Panc1 (cell line): Measurements from ENCODE around the gene BCL2L2. TPM values are rescaled to one million over a fixed set of nuclear protein-coding genes. Genes with fewer than 3 reads are reported as not detected.

Source experiments
- ATAC-seq: fragments of 200-7000 bp; cut with Tn5 transposase; 2 replicates; pipeline ENCODE4 v1.9.1; 2020; ENCODE audit warnings: mild to moderate bottlenecking, moderate library complexity
- BruUV-seq: library from RNA; stranded (reverse); fragments of 400-500 nt; replicated peaks from 2 replicates; lab custom pipeline; 2021; lab: Mats Ljungman, UMichigan
- CTCF ChIA-PET: fragments of 300-600 bp; sonication (Branson Sonifier 250); formaldehyde crosslinking; loops from one replicate; lab custom pipeline; 2022; ENCODE audit warnings: antibody characterized with exemption; lab: Charles Lee
- POLR2A ChIA-PET: fragments of 300-600 bp; sonication (Branson Sonifier 250); formaldehyde crosslinking; loops from one replicate; lab custom pipeline; 2022; ENCODE audit warnings: antibody characterized with exemption; lab: Charles Lee
- DNase-seq: peaks from one replicate; pipeline ENCODE4 v3.0.0-alpha.2; 2010; ENCODE audit warnings: low read depth, low spot score
- H3K27ac ChIP-seq: 2 replicates; pipeline ENCODE4 v1.5.1; 2011; ENCODE audit warnings: mild to moderate bottlenecking, low read length, inconsistent platforms
- H3K27me3 ChIP-seq: fragments of 200-500 bp; sonication (Bioruptor generic); 2 replicates; pipeline ENCODE4 v1.6.0; 2014; ENCODE audit warnings: low read length, inconsistent platforms; ENCODE audit not compliant: control insufficient read depth, insufficient read depth
- H3K36me3 ChIP-seq: fragments of 200-500 bp; sonication (Bioruptor generic); 2 replicates; pipeline ENCODE4 v1.5.1; 2014; ENCODE audit warnings: inconsistent platforms, mild to moderate bottlenecking, low read length, moderate library complexity; ENCODE audit not compliant: control insufficient read depth, insufficient read depth
- H3K4me1 ChIP-seq: 2 replicates; pipeline ENCODE4 v1.5.1; 2011; ENCODE audit warnings: inconsistent platforms, mild to moderate bottlenecking, low read length, moderate library complexity; ENCODE audit not compliant: control insufficient read depth, insufficient read depth
- H3K4me3 ChIP-seq, 2 experiments: 2 replicates each; pipeline ENCODE4 v1.5.1; 2011 to 2012; ENCODE audit warnings: low read depth in 2 of 2, low read length in 2 of 2, mild to moderate bottlenecking in 2 of 2, inconsistent platforms in 1 of 2, moderate library complexity in 1 of 2
- H3K9me3 ChIP-seq: fragments of 200-500 bp; sonication (Bioruptor generic); 2 replicates; pipeline ENCODE4 v1.5.1; 2014; ENCODE audit warnings: low read depth, mild to moderate bottlenecking, inconsistent platforms, low read length, moderate library complexity; ENCODE audit not compliant: control insufficient read depth, insufficient read depth
- SIN3A ChIP-seq: IDR thresholded peaks from 2 replicates; pipeline ENCODE4 v1.6.1; 2012; ENCODE audit warnings: low read depth, mild to moderate bottlenecking, low read length, moderate library complexity, borderline replicate concordance; ENCODE audit not compliant: insufficient read depth
- in situ Hi-C: cut with HindIII; loops from 2 replicates; pipeline ENCODE4 v1.10.0; 2016; ENCODE audit warnings: low sequenced_read_pairs, low pct_unique_long_range_greater_than_20kb
- intact Hi-C: fragments of 100-400 bp; cut with micrococcal nuclease; formaldehyde crosslinking; loops from one replicate; pipeline ENCODE4 v1.10.0; 2022; ENCODE audit not compliant: unreplicated experiment
- total RNA-seq: library from RNA; stranded (reverse); gene quantifications from one replicate; pipeline ENCODE4 v1.2.1, GENCODE V29; 2021; ENCODE audit not compliant: unreplicated experiment
- TF ChIP-seq, protein P1 (sequence below): fragments of 450-650 bp; IDR thresholded peaks from 2 replicates; pipeline ENCODE4 v1.5.1; 2017; ENCODE audit warnings: mild to moderate bottlenecking
- TF ChIP-seq, protein P2 (sequence below), 2 experiments: IDR thresholded peaks; 2 replicates each; pipeline ENCODE4 v1.6.1; 2011 to 2012; ENCODE audit warnings: low read depth in 2 of 2, control low read depth in 1 of 2, low read length in 1 of 2, mild to moderate bottlenecking in 1 of 2, moderate library complexity in 1 of 2; ENCODE audit not compliant: insufficient read depth in 1 of 2

BCL2L2 gene
- total RNA-seq, 1 experiment from 2014 or later, result 18.9 TPM

DNA sequence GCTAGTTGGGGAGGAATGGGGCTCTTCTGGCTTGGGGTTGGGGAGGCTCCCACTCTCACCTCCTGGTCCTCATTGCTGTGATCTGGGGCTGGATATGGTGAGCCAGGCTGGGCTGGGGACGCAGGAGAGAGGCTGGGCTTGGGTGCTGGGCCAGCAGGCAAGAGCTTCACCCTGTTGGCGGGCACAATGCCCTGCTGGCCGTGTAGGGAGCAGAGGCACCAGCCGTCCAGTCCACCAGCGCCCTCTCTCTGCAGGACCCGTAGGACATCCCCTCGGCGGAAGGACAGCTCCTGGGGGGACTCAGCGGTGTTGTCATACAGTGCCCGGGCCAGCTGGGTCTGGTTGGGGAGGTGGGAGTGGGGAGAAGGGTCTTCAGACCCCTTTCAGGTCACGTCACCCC lies 53.9 kb downstream of the BCL2L2 start:
- no TSS peak for BruUV-seq
- ChIA-PET POLR2A (no interaction called here), CTCF (interaction anchor here (0.5 to 1.5 kb wide), 4 partner anchors 19 to 54 kb away, joined by 3 to 7 read pairs (median 4); partner anchors contain the start of gene BCL2L2)
- DNase-seq (no peak), ATAC-seq (peak; percentile 55; the same call in 1 of the 2 replicates)
- Histone ChIP-seq H3K36me3 (no peaks in the 10 kb centered on the region), H3K27ac (no peak overlapping the region), H3K4me3 (no peak overlapping the region), H3K9me3 (no peaks in the 10 kb centered on the region), H3K4me1 (no peaks in the 10 kb centered on the region), H3K27me3 (peaks cover 3% of the 10 kb centered on the region; the same call in 1 of the 2 replicates)
- in situ Hi-C loops, result no loop called here
- TF ChIP-seq, protein P1, sequence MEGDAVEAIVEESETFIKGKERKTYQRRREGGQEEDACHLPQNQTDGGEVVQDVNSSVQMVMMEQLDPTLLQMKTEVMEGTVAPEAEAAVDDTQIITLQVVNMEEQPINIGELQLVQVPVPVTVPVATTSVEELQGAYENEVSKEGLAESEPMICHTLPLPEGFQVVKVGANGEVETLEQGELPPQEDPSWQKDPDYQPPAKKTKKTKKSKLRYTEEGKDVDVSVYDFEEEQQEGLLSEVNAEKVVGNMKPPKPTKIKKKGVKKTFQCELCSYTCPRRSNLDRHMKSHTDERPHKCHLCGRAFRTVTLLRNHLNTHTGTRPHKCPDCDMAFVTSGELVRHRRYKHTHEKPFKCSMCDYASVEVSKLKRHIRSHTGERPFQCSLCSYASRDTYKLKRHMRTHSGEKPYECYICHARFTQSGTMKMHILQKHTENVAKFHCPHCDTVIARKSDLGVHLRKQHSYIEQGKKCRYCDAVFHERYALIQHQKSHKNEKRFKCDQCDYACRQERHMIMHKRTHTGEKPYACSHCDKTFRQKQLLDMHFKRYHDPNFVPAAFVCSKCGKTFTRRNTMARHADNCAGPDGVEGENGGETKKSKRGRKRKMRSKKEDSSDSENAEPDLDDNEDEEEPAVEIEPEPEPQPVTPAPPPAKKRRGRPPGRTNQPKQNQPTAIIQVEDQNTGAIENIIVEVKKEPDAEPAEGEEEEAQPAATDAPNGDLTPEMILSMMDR, result peak; percentile 30; the same call in 1 of the 2 replicates
- no peak for TF ChIP-seq SIN3A
- intact Hi-C loops, result no loop called here

DNA sequence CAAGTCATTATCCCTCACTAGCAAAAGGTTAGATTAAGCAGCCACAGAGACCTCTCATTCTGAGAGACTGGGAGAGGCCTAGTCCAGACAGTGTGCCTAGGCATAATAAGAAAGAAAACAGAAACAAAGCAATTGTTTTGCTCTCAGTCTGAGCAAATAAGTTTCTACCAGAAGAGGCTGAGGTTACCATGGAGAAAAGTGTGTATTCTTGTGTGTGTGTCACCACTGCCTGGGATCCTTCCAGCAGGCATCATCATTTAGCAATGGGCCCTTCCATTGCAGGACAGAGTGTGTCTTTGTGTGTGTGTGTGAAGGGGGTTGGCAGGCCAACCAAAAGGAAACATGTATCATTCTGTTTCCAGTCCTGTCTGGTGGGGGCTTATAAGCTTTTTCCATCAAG lies 54.7 kb downstream of the BCL2L2 start:
- TF ChIP-seq, protein P2, sequence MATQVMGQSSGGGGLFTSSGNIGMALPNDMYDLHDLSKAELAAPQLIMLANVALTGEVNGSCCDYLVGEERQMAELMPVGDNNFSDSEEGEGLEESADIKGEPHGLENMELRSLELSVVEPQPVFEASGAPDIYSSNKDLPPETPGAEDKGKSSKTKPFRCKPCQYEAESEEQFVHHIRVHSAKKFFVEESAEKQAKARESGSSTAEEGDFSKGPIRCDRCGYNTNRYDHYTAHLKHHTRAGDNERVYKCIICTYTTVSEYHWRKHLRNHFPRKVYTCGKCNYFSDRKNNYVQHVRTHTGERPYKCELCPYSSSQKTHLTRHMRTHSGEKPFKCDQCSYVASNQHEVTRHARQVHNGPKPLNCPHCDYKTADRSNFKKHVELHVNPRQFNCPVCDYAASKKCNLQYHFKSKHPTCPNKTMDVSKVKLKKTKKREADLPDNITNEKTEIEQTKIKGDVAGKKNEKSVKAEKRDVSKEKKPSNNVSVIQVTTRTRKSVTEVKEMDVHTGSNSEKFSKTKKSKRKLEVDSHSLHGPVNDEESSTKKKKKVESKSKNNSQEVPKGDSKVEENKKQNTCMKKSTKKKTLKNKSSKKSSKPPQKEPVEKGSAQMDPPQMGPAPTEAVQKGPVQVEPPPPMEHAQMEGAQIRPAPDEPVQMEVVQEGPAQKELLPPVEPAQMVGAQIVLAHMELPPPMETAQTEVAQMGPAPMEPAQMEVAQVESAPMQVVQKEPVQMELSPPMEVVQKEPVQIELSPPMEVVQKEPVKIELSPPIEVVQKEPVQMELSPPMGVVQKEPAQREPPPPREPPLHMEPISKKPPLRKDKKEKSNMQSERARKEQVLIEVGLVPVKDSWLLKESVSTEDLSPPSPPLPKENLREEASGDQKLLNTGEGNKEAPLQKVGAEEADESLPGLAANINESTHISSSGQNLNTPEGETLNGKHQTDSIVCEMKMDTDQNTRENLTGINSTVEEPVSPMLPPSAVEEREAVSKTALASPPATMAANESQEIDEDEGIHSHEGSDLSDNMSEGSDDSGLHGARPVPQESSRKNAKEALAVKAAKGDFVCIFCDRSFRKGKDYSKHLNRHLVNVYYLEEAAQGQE (IDR thresholded peaks at IDR 0.05; ENCODE audit: insufficient read depth in 1 of 2, low read depth in 2 of 2, low read length in 1 of 2), result no peak
- CTCF ChIA-PET, result interaction anchor here (1.0 to 1.5 kb wide), 2 partner anchors 18 to 55 kb away, joined by 3 to 7 read pairs; partner anchors contain the start of gene BCL2L2
- BruUV-seq, result no TSS peak
- ATAC-seq (no peak), DNase-seq (no peak)
- POLR2A ChIA-PET, result no interaction called here
- Histone ChIP-seq H3K36me3 (no peaks in the 10 kb centered on the region), H3K4me3 (no peak overlapping the region), H3K27ac (no peak overlapping the region), H3K4me1 (no peaks in the 10 kb centered on the region), H3K27me3 (no peaks in the 10 kb centered on the region; the same call in 1 of the 2 replicates), H3K9me3 (no peaks in the 10 kb centered on the region)
- intact Hi-C loops, result no loop called here
- in situ Hi-C loops, result no loop called here

Other genes starting within 250 kb of the BCL2L2 start
- 9.0 TPM for gene CDH24, start 249.3 kb upstream of the BCL2L2 start, total RNA-seq
- gene ACIN1, start 211.7 kb upstream of the BCL2L2 start, total RNA-seq, result 162 TPM
- gene C14orf119, start 211.3 kb upstream of the BCL2L2 start, total RNA-seq, result 39.6 TPM
- gene CIROP, start 201.8 kb upstream of the BCL2L2 start, total RNA-seq, result not detected
- gene CEBPE, start 187.6 kb upstream of the BCL2L2 start, total RNA-seq, result not detected
- 0.90 TPM for gene SLC7A8, start 123.2 kb upstream of the BCL2L2 start, total RNA-seq
- gene RNF212B, start 68.9 kb upstream of the BCL2L2 start, total RNA-seq, result not detected
- gene HOMEZ, start 20.7 kb upstream of the BCL2L2 start, total RNA-seq, result 7.6 TPM
- gene PPP1R3E, start 4.0 kb upstream of the BCL2L2 start, total RNA-seq, result 8.8 TPM
- gene PABPN1, start 14.6 kb downstream of the BCL2L2 start, total RNA-seq, result 159 TPM
- gene SLC22A17, start 46.1 kb downstream of the BCL2L2 start, total RNA-seq, result 3.2 TPM
- not detected for gene EFS, start 58.3 kb downstream of the BCL2L2 start, total RNA-seq
- not detected for gene IL25, start 66.0 kb downstream of the BCL2L2 start, total RNA-seq
- gene CMTM5, start 70.2 kb downstream of the BCL2L2 start, total RNA-seq, result not detected
- not detected for gene MYH6, start 101.4 kb downstream of the BCL2L2 start, total RNA-seq
- not detected for gene MYH7, start 128.8 kb downstream of the BCL2L2 start, total RNA-seq
- gene NGDN, start 162.9 kb downstream of the BCL2L2 start, total RNA-seq, result 24.7 TPM
- 2.4 TPM for gene ZFHX2, start 244.9 kb downstream of the BCL2L2 start, total RNA-seq
- 13.3 TPM for gene THTPA, start 249.4 kb downstream of the BCL2L2 start, total RNA-seq